H9 (cell line): ENCODE results near the gene CLCN3. TPM values are rescaled to one million over a fixed set of nuclear protein-coding genes. Genes with fewer than 3 reads are reported as not detected.

ENCODE experiments used
- DNase-seq: peaks from one replicate; pipeline ENCODE4 v3.0.0-alpha.2; 2017
- H2AFZ ChIP-seq: one replicate; pipeline ENCODE4 v1.6.1; 2013; ENCODE audit warnings: mild to moderate bottlenecking, low read length, control low read depth, moderate library complexity
- H2AK5ac ChIP-seq: 2 replicates; pipeline ENCODE4 v1.6.1; 2013; ENCODE audit warnings: low read length, control low read depth, mixed read lengths; ENCODE audit not compliant: insufficient read length
- H2BK120ac ChIP-seq: one replicate; pipeline ENCODE4 v1.6.1; 2013; ENCODE audit warnings: low read depth, mild to moderate bottlenecking, low read length, control low read depth, inconsistent platforms; ENCODE audit not compliant: poor library complexity, severe bottlenecking
- H2BK12ac ChIP-seq: 2 replicates; pipeline ENCODE4 v1.6.1; 2013; ENCODE audit warnings: low read length, control low read depth, mixed read lengths, low read depth; ENCODE audit not compliant: insufficient read length
- H2BK15ac ChIP-seq: 2 replicates; pipeline ENCODE4 v1.6.1; 2013; ENCODE audit warnings: low read depth, low read length, control low read depth
- H2BK20ac ChIP-seq: one replicate; pipeline ENCODE4 v1.6.1; 2013; ENCODE audit warnings: low read depth, mild to moderate bottlenecking, low read length, control low read depth, inconsistent platforms; ENCODE audit not compliant: poor library complexity, severe bottlenecking
- H2BK5ac ChIP-seq: 2 replicates; pipeline ENCODE4 v1.6.1; 2013; ENCODE audit warnings: low read length, control low read depth, mixed read lengths; ENCODE audit not compliant: insufficient read length
- H3K14ac ChIP-seq: 2 replicates; pipeline ENCODE4 v1.6.1; 2013; ENCODE audit warnings: low read length, control low read depth; ENCODE audit not compliant: insufficient read depth
- H3K18ac ChIP-seq: 2 replicates; pipeline ENCODE4 v1.6.1; 2013; ENCODE audit warnings: low read depth, mild to moderate bottlenecking, mixed read lengths, low read length, control low read depth; ENCODE audit not compliant: insufficient read length
- H3K23ac ChIP-seq: 2 replicates; pipeline ENCODE4 v1.6.1; 2013; ENCODE audit warnings: low read length, control low read depth, mixed read lengths, low read depth; ENCODE audit not compliant: insufficient read length
- H3K23me2 ChIP-seq: 2 replicates; pipeline ENCODE4 v1.6.1; 2013; ENCODE audit warnings: low read depth, mild to moderate bottlenecking, mixed read lengths, low read length, control low read depth; ENCODE audit not compliant: insufficient read length, poor library complexity, severe bottlenecking
- H3K27ac ChIP-seq: 2 replicates; pipeline ENCODE4 v1.5.1; 2013; ENCODE audit warnings: low read length, control low read depth, mixed read lengths, low read depth; ENCODE audit not compliant: insufficient read length
- H3K27me3 ChIP-seq: 2 replicates; pipeline ENCODE4 v1.6.1; 2013; ENCODE audit warnings: low read length, control low read depth, inconsistent platforms; ENCODE audit not compliant: insufficient read depth
- H3K4ac ChIP-seq: 2 replicates; pipeline ENCODE4 v1.6.1; 2013; ENCODE audit warnings: low read depth, mild to moderate bottlenecking, control low read depth, inconsistent platforms, low read length, moderate library complexity
- H3K4me1 ChIP-seq: 2 replicates; pipeline ENCODE4 v1.6.1; 2013; ENCODE audit warnings: low read length, control low read depth, inconsistent platforms; ENCODE audit not compliant: insufficient read depth
- H3K4me2 ChIP-seq: 2 replicates; pipeline ENCODE4 v1.6.1; 2013; ENCODE audit warnings: low read length, control low read depth, mixed read lengths; ENCODE audit not compliant: insufficient read length, insufficient read depth
- H3K56ac ChIP-seq: 2 replicates; pipeline ENCODE4 v1.6.1; 2013; ENCODE audit warnings: low read depth, mild to moderate bottlenecking, mixed read lengths, low read length, control low read depth; ENCODE audit not compliant: insufficient read length
- H3K79me1 ChIP-seq: 2 replicates; pipeline ENCODE4 v1.6.1; 2013; ENCODE audit warnings: low read depth, mild to moderate bottlenecking, moderate library complexity, low read length, control low read depth, inconsistent platforms; ENCODE audit not compliant: insufficient read depth, poor library complexity, severe bottlenecking
- H3K79me2 ChIP-seq: 2 replicates; pipeline ENCODE4 v1.6.1; 2013; ENCODE audit warnings: low read length, control low read depth, inconsistent platforms; ENCODE audit not compliant: insufficient read depth
- H3K9ac ChIP-seq: 2 replicates; pipeline ENCODE4 v1.6.1; 2013; ENCODE audit warnings: low read length, control low read depth, mixed read lengths; ENCODE audit not compliant: insufficient read length; ENCODE audit errors: extremely low read depth
- H3K9me3 ChIP-seq: one replicate; pipeline ENCODE4 v1.6.1; 2013; ENCODE audit warnings: low read depth, low read length, inconsistent platforms; ENCODE audit not compliant: control insufficient read depth
- H3T11ph ChIP-seq: one replicate; pipeline ENCODE4 v1.6.1; 2013; ENCODE audit warnings: mild to moderate bottlenecking, low read length, control low read depth, inconsistent platforms
- H4K20me1 ChIP-seq: one replicate; pipeline ENCODE4 v1.6.1; 2013; ENCODE audit not compliant: control insufficient read depth, insufficient read length, insufficient read depth
- H4K5ac ChIP-seq: 2 replicates; pipeline ENCODE4 v1.6.1; 2013; ENCODE audit warnings: low read depth, mild to moderate bottlenecking, mixed read lengths, low read length, control low read depth; ENCODE audit not compliant: insufficient read length
- H4K8ac ChIP-seq: replicated peaks from 2 replicates; pipeline ENCODE4 v1.6.1; 2013; ENCODE audit warnings: low read length, control low read depth, mixed read lengths, low read depth; ENCODE audit not compliant: insufficient read length
- H4K91ac ChIP-seq: 2 replicates; pipeline ENCODE4 v1.6.1; 2013; ENCODE audit warnings: low read depth, mild to moderate bottlenecking, moderate library complexity, mixed read lengths, low read length, control low read depth; ENCODE audit not compliant: insufficient read length
- H3K27ac Mint-ChIP-seq, 3 experiments: 2 replicates in 2 of 3; 3 replicates in 1 of 3; pipeline ENCODE4 v1.8.0; 2020 to 2021; ENCODE audit warnings: mixed read lengths in 3 of 3, mild to moderate bottlenecking in 1 of 3, moderate library complexity in 1 of 3
- H3K27me3 Mint-ChIP-seq: 2 replicates; pipeline ENCODE4 v1.8.0; 2021; ENCODE audit warnings: low read depth, mild to moderate bottlenecking, moderate library complexity, mixed read lengths
- H3K36me3 Mint-ChIP-seq, 3 experiments: 2 replicates in 2 of 3; 3 replicates in 1 of 3; pipeline ENCODE4 v1.8.0; 2020 to 2021; ENCODE audit warnings: low read depth in 3 of 3, mixed read lengths in 3 of 3; ENCODE audit not compliant: insufficient read depth in 1 of 3
- H3K4me1 Mint-ChIP-seq, 2 experiments: 2 replicates each; pipeline ENCODE4 v1.8.0; 2020; ENCODE audit warnings: mixed read lengths in 2 of 2
- H3K4me3 Mint-ChIP-seq, 2 experiments: 2 replicates in 1 of 2; 3 replicates in 1 of 2; pipeline ENCODE4 v1.8.0; 2020 to 2021; ENCODE audit warnings: mild to moderate bottlenecking in 2 of 2, mixed read lengths in 2 of 2, moderate library complexity in 1 of 2
- H3K9me3 Mint-ChIP-seq, 2 experiments: 2 replicates in 1 of 2; 3 replicates in 1 of 2; pipeline ENCODE4 v1.8.0; 2020; ENCODE audit warnings: mild to moderate bottlenecking in 2 of 2, mixed read lengths in 2 of 2, moderate library complexity in 1 of 2
- CTCF ChIP-seq: fragments of 200-600 bp; sonication (generic); conservative IDR thresholded peaks from 3 replicates; pipeline ENCODE4 v1.8.0; 2021; ENCODE audit warnings: antibody characterized with exemption, mild to moderate bottlenecking
- WGBS: extraction: QIAGEN DNeasy Blood & Tissue Kit; methylation state at CpG from one replicate; pipeline ENCODE4 v1.1.7; 2013; ENCODE audit warnings: missing lambda C conversion rate, low lambda C conversion rate, mixed read lengths; ENCODE audit not compliant: insufficient read length; ENCODE audit errors: extremely low coverage; 5-methylcytosine and 5-hydroxymethylcytosine counted together
- total RNA-seq: library from RNA; stranded (reverse); gene quantifications from 2 replicates; pipeline ENCODE4 v1.2.1, GENCODE V29; 2021

CLCN3 gene
- total RNA-seq, 1 experiment from 2014 or later, result 25.7 TPM

GRCh38 chr4:169663831-169664230 lies 43.5 kb downstream of the CLCN3 start:
- Histone ChIP-seq H2BK15ac (no peak overlapping the region), H3K23ac (no peak overlapping the region), H2BK120ac (no peak overlapping the region), H4K91ac (no peak overlapping the region), H3K23me2 (peaks cover 2% of the 10 kb centered on the region), H3K4me1 (no peaks in the 10 kb centered on the region), H3K14ac (no peak overlapping the region), H4K8ac (no peak overlapping the region), H3K27ac (no peak overlapping the region), H2BK5ac (no peak overlapping the region), H3K56ac (no peak overlapping the region), H3K79me2 (no peaks in the 10 kb centered on the region), H2AFZ (no peak overlapping the region), H3K79me1 (peaks cover 2% of the 10 kb centered on the region), H4K20me1 (no peaks in the 10 kb centered on the region), H3T11ph (no peak overlapping the region), H3K18ac (no peak overlapping the region), H3K9me3 (peaks cover 8% of the 10 kb centered on the region), H3K9ac (no peak overlapping the region), H2BK12ac (no peak overlapping the region), H3K4ac (no peak overlapping the region), H4K5ac (no peak overlapping the region), H3K4me2 (no peak overlapping the region), H3K27me3 (no peaks in the 10 kb centered on the region), H2AK5ac (no peak overlapping the region), H2BK20ac (no peak overlapping the region)
- Mint-ChIP-seq H3K9me3 (peaks cover 10 to 15% of the 10 kb centered on the region in 2 experiments; a peak in 4 of 5 replicates), H3K27me3 (no peaks in the 10 kb centered on the region), H3K36me3 (peaks cover 8 to 31% (median 17%) of the 10 kb centered on the region in 3 experiments), H3K27ac (no peak overlapping the region), H3K4me3 (no peak overlapping the region), H3K4me1 (peaks cover 19 to 20% of the 10 kb centered on the region in 2 experiments)
- WGBS, result no CpG with 5 or more reads among the region's 2 CpGs
- TF ChIP-seq CTCF, result no peak
- DNase-seq, result no peak
